ENCODE measurements around the gene C22orf31.
A peak's percentile ranks its signal among the peaks of the same experiment; 100 is the strongest.

The C22orf31 gene

DNA sequence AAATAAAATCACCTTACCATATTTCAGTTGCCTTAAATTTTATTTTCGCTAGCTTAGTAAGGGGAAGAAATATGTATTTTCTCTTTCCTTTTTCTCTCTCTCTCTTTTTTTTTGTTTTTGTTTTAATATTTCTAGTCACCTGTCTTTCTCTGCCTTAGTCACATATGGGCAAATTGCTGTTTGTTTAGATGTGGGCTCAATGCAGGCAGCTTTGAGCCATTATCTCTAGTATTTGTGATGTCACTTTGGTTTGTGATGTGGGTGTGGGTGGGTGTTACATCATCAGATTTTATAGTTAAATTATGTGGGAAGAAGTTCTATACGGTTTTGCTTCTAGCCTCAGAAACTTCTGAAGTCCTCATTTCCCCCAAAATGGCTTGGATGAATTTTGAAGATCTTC is at the start of gene C22orf31:
C22orf31 (minus strand) TSS at position 59 of the 400 bp plus-strand sequence; CDS start at position 20, 39 bp downstream.
- TF ChIP-seq, protein P1, sequence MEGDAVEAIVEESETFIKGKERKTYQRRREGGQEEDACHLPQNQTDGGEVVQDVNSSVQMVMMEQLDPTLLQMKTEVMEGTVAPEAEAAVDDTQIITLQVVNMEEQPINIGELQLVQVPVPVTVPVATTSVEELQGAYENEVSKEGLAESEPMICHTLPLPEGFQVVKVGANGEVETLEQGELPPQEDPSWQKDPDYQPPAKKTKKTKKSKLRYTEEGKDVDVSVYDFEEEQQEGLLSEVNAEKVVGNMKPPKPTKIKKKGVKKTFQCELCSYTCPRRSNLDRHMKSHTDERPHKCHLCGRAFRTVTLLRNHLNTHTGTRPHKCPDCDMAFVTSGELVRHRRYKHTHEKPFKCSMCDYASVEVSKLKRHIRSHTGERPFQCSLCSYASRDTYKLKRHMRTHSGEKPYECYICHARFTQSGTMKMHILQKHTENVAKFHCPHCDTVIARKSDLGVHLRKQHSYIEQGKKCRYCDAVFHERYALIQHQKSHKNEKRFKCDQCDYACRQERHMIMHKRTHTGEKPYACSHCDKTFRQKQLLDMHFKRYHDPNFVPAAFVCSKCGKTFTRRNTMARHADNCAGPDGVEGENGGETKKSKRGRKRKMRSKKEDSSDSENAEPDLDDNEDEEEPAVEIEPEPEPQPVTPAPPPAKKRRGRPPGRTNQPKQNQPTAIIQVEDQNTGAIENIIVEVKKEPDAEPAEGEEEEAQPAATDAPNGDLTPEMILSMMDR (conservative IDR thresholded peaks at IDR 0.05; ENCODE audit: low read depth, low read length): no peak
- H3K4me3 ChIP-seq (ENCODE audit: low read depth, low read length): no peak within 1 kb of the TSS
- DNase-seq (ENCODE audit: low read depth): no peak

DNA sequence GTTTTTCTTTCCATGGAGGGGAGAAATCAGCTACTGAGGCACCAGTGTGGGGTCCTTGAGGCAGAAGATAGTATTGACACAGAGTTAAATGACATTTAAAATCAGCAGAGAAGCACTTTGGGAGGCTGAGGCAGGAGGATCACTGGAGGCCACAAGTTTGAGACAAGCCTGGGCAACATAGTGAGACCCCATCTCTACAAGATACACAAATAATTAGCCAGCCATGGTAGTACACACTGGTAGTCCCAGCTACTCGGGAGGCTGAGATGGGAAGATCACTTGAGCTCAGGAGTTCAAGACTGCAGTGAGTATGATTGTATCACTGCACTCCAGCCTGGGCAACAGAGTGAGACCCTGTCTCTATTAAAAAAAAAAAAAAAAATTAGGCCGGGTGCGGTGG is 49.3 kb upstream of the C22orf31 start:
- TF ChIP-seq, protein P1 (conservative IDR thresholded peaks at IDR 0.05; ENCODE audit: low read depth, low read length): no peak
- no peak for DNase-seq (ENCODE audit: low read depth)
- H3K4me3 ChIP-seq (ENCODE audit: low read depth, low read length): no peak overlapping the region

DNA sequence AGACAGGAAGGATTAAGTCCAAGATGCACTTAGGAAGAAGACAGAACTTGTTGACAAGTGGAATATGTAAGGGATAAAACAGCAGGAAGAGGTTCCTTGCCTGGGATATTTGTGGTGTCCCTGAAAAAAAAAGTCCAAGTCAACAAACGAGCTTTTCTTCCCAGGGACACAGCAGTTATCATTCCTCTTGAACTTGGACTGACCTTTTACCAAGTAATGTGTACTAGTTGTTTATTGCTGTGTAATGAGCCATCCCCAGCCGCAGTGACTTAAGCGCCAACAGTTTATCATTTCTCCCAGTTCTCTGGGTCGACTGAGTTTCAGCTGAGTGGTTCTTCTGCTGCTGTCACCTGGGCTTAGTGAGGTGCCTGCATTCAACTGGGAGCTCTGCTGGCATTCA is 48.2 kb upstream of the C22orf31 start:
- TF ChIP-seq, protein P1 (conservative IDR thresholded peaks at IDR 0.05; ENCODE audit: low read depth, low read length): no peak
- peak; percentile 28 for DNase-seq (ENCODE audit: low read depth)
- no peak overlapping the region for H3K4me3 ChIP-seq (ENCODE audit: low read depth, low read length)

- no peak overlapping the region for H3K4me3 ChIP-seq (ENCODE audit: low read depth, low read length)
- TF ChIP-seq, protein P1 (conservative IDR thresholded peaks at IDR 0.05; ENCODE audit: low read depth, low read length): no peak
- DNase-seq (ENCODE audit: low read depth): peak; percentile 41
These were observed 46.5 kb upstream of the C22orf31 start for GRCh38 chr22:29108137-29108536.

DNA sequence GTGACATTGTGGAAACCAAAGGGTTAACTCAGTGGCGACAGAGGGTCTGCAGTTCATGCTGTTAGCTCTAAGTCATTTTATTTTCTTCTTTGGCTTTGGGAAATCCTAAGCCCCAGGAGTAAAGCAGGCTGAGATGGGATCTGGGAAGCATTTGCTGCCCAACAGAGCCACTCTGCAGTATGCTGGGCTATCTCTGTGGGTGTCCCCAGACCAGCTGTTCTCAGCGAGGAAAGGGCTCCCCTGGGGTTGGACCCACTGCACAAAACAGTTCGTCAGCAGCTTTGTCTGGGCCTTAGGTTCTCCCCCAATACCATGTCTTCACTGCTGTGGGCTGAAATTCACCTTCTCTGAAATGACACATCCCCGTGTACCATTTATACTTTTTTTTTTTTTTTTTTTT is 45.2 kb upstream of the C22orf31 start:
- TF ChIP-seq, protein P1 (conservative IDR thresholded peaks at IDR 0.05; ENCODE audit: low read depth, low read length): no peak
- H3K4me3 ChIP-seq (ENCODE audit: low read depth, low read length): no peak overlapping the region
- no peak for DNase-seq (ENCODE audit: low read depth)

DNA sequence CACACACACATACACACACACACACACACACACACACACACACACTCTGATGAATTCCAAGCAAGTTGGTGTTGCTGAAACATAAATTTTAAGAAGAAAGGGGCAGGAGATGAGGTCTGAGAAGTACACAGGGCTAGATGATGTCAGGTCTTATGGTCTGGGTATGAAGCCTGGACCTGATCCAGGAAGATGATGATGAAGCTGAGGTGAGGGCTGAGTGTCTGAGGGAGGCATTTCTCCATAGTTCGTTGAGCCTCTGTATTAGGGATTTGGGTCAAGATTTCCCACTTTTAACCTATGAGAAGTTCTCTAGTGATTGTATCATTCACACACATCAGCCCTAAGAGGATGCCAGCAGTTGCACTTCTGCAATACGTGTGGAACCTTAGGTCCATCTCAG is 43.8 kb upstream of the C22orf31 start:
- no peak overlapping the region for H3K4me3 ChIP-seq (ENCODE audit: low read depth, low read length)
- peak; percentile 34 for DNase-seq (ENCODE audit: low read depth)
- TF ChIP-seq, protein P1 (conservative IDR thresholded peaks at IDR 0.05; ENCODE audit: low read depth, low read length): no peak

DNA sequence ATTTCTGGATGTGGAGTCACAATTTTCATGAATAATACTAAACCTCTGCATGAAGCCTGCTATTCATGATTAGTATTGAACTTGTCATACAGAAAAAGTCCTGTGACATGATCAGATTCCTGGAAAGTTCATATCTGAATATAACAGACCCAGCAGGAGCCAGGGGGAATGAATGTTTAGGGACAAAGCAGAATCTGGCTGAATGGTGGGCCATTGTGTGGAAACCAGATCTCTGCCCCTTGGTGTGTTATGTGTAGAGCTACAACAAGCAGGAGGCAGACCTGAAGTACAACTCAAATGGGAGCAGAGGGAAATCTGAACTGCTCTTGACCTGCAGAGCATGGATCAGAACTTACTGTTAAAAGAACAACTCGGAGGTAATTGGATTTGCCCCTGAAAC is 41.5 kb upstream of the C22orf31 start:
- no peak overlapping the region for H3K4me3 ChIP-seq (ENCODE audit: low read depth, low read length)
- no peak for DNase-seq (ENCODE audit: low read depth)
- TF ChIP-seq, protein P1 (conservative IDR thresholded peaks at IDR 0.05; ENCODE audit: low read depth, low read length): no peak
